ENCODE data around the gene SLAMF6.

Gene SLAMF6

DNA sequence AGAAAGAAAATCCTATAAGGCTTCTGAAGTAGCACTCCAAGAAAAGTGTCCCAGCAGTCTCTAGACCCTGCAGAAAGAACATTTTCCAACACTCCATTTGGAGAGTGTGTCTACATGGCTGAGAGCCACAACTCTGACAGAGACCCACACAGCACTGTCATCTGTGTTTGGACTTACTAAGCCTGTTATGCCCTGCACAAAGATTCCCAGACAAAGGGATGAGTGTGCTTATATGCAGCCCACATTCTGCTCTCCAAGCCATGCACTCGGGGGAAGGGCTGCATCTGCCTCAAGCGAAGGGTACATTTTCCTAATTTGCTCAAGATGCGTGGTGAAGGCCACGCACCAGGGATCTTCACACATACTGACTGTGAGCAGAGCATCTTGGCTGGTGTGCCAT is 24.4 kb upstream of the SLAMF6 start:
- Histone ChIP-seq H3K9me3 (ENCODE audit: insufficient read depth, low read length) (no peaks in the 10 kb centered on the region), H3K4me2 (ENCODE audit: low read depth, low read length, poor library complexity, severe bottlenecking) (no peak overlapping the region), H3K9me2 (replicated peaks; ENCODE audit: insufficient read depth, low read length) (no peaks in the 10 kb centered on the region), H3K27me3 (ENCODE audit: low read length) (no peaks in the 10 kb centered on the region), H3K4me3 (ENCODE audit: insufficient read depth, low read length, poor library complexity, severe bottlenecking) (no peak overlapping the region), H3K9ac (ENCODE audit: low read length) (no peak overlapping the region), H2AFZ (ENCODE audit: low read depth, low read length, severe bottlenecking) (no peak overlapping the region), H3K36me3 (ENCODE audit: low read length) (no peaks in the 10 kb centered on the region; the same call in 1 of the 2 replicates), H3K79me2 (ENCODE audit: insufficient read depth, low read length) (no peaks in the 10 kb centered on the region), H3F3A (ENCODE audit: insufficient read depth) (no peaks in the 10 kb centered on the region), H3K27ac (ENCODE audit: low read depth, low read length) (no peak overlapping the region), H4K20me1 (ENCODE audit: low read depth, low read length) (no peaks in the 10 kb centered on the region)
- no peak for TF ChIP-seq EZH2phosphoT487 (conservative IDR thresholded peaks at IDR 0.05; ENCODE audit: low read length)
- TF ChIP-seq, protein P1, sequence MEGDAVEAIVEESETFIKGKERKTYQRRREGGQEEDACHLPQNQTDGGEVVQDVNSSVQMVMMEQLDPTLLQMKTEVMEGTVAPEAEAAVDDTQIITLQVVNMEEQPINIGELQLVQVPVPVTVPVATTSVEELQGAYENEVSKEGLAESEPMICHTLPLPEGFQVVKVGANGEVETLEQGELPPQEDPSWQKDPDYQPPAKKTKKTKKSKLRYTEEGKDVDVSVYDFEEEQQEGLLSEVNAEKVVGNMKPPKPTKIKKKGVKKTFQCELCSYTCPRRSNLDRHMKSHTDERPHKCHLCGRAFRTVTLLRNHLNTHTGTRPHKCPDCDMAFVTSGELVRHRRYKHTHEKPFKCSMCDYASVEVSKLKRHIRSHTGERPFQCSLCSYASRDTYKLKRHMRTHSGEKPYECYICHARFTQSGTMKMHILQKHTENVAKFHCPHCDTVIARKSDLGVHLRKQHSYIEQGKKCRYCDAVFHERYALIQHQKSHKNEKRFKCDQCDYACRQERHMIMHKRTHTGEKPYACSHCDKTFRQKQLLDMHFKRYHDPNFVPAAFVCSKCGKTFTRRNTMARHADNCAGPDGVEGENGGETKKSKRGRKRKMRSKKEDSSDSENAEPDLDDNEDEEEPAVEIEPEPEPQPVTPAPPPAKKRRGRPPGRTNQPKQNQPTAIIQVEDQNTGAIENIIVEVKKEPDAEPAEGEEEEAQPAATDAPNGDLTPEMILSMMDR (IDR thresholded peaks at IDR 0.05; ENCODE audit: insufficient read depth, low read length, poor library complexity, severe bottlenecking), result no peak

DNA sequence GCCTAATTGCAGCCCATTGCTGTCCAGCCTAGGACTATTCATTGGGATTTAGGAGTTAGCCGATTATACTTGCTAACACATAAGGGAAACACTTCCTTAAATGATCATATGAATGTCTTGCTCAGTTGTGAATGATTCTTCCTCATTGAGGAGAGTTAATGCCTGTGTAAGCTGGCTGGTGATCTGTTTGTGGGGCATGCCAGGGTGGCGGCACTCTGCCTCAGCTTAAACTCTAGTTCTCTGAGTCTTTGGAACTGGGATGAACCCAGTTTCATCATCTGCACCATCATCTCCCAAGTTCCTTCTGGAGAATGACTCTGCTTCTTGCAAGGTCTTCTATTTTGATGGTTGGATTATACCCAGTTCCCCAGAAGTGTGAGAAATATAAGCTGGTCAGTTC is 23.9 kb upstream of the SLAMF6 start:
- no peaks in the 10 kb centered on the region for H3K9me2 ChIP-seq (replicated peaks; ENCODE audit: insufficient read depth, low read length)
- H3F3A ChIP-seq (ENCODE audit: insufficient read depth), result no peaks in the 10 kb centered on the region
- no peaks in the 10 kb centered on the region for H3K79me2 ChIP-seq (ENCODE audit: insufficient read depth, low read length)
- H2AFZ ChIP-seq (ENCODE audit: low read depth, low read length, severe bottlenecking), result no peak overlapping the region
- H3K36me3 ChIP-seq (ENCODE audit: low read length), result no peaks in the 10 kb centered on the region
- H3K9me3 ChIP-seq (ENCODE audit: insufficient read depth, low read length), result no peaks in the 10 kb centered on the region
- no peak overlapping the region for H3K9ac ChIP-seq (ENCODE audit: low read length)
- no peak overlapping the region for H3K27ac ChIP-seq (ENCODE audit: low read depth, low read length)
- H3K4me2 ChIP-seq (ENCODE audit: low read depth, low read length, poor library complexity, severe bottlenecking), result no peak overlapping the region
- no peak overlapping the region for H3K4me3 ChIP-seq (ENCODE audit: insufficient read depth, low read length, poor library complexity, severe bottlenecking)
- no peak for TF ChIP-seq EZH2phosphoT487 (conservative IDR thresholded peaks at IDR 0.05; ENCODE audit: low read length)
- TF ChIP-seq, protein P1 (IDR thresholded peaks at IDR 0.05; ENCODE audit: insufficient read depth, low read length, poor library complexity, severe bottlenecking), result no peak
- no peaks in the 10 kb centered on the region for H4K20me1 ChIP-seq (ENCODE audit: low read depth, low read length)
- H3K27me3 ChIP-seq (ENCODE audit: low read length), result no peaks in the 10 kb centered on the region

DNA sequence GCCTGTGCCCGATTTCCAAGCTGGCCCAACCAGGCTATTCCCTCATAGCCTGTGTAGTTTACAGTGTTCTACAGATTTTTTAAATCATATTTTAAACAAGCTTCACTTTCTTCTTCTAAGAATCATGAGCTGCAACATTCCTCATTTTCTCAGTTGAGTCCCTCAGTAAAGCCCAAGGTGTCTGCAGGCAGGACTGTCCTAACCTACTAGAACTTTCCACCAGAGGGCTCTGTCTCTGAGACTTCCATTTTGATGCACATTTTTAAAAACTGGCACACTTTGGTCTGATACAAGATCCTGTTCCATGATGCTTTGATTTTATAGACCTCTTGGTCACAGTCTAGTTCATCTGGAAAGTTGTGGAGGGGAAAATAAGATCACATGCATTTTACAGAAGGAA is 21.6 kb upstream of the SLAMF6 start:
- H4K20me1 ChIP-seq (ENCODE audit: low read depth, low read length), result no peaks in the 10 kb centered on the region
- H3K27me3 ChIP-seq (ENCODE audit: low read length), result no peaks in the 10 kb centered on the region
- H3K4me3 ChIP-seq (ENCODE audit: insufficient read depth, low read length, poor library complexity, severe bottlenecking), result no peak overlapping the region
- no peak overlapping the region for H3K9ac ChIP-seq (ENCODE audit: low read length)
- no peak overlapping the region for H3K4me2 ChIP-seq (ENCODE audit: low read depth, low read length, poor library complexity, severe bottlenecking)
- peak overlapping the region; percentile 32 for H2AFZ ChIP-seq (ENCODE audit: low read depth, low read length, severe bottlenecking)
- no peak overlapping the region for H3K27ac ChIP-seq (ENCODE audit: low read depth, low read length)
- no peaks in the 10 kb centered on the region for H3K9me3 ChIP-seq (ENCODE audit: insufficient read depth, low read length)
- no peaks in the 10 kb centered on the region for H3F3A ChIP-seq (ENCODE audit: insufficient read depth)
- H3K9me2 ChIP-seq (replicated peaks; ENCODE audit: insufficient read depth, low read length), result no peaks in the 10 kb centered on the region
- no peak for TF ChIP-seq EZH2phosphoT487 (conservative IDR thresholded peaks at IDR 0.05; ENCODE audit: low read length)
- TF ChIP-seq, protein P1 (IDR thresholded peaks at IDR 0.05; ENCODE audit: insufficient read depth, low read length, poor library complexity, severe bottlenecking), result peak; percentile 79
- no peaks in the 10 kb centered on the region for H3K79me2 ChIP-seq (ENCODE audit: insufficient read depth, low read length)
- H3K36me3 ChIP-seq (ENCODE audit: low read length), result no peaks in the 10 kb centered on the region
